ENCODE data around the gene PRKCA.

DNA sequence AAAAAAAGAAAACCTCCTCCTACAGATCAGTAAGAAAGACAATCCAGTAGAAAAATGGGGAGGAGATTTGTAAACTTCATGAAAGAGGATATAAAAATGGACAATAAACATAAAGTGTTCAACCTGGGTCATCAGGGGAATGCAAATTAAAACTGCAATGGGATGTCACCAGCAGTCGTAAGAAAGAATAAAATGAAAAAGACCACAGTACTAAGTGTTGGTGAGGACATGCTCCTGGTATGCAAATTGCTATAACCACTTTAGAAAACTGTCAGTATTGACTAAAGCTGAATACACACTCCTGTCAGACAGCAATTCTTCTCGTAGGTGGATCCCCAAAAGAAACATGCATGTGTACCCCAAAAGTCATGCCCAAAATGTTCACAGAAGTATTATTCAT lies 267.2 kb downstream of the PRKCA start:
- TF ChIP-seq EZH2 (IDR thresholded peaks at IDR 0.05): no peak
- no peak for TF ChIP-seq POLR2AphosphoS5 (IDR thresholded peaks at IDR 0.05; ENCODE audit: borderline replicate concordance, low read depth, low read length)

Measured in SK-N-MC (cell line).